ENCODE results near the gene TTC4.

TTC4 gene

DNA sequence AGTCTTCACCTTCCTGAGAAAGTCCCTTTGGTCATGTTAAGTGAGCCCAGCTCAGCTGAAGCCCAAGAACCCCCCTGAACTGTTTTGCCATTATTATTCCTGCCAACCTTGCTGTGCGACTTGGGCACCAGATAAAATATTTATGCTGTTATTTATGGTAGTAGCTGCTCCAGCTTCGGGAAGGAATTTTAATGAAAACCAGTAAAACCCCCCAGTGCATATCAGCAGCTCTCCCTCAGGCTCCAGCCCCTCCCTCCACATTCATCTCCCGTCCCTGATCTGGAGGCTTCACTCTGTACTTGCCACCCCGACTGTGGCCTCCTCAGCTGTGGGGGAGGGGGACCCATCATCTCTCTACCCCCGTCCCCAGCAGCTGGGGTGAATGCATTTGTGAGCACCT lies 72.8 kb downstream of the TTC4 start:
- DNase-seq, result no peak

DNA sequence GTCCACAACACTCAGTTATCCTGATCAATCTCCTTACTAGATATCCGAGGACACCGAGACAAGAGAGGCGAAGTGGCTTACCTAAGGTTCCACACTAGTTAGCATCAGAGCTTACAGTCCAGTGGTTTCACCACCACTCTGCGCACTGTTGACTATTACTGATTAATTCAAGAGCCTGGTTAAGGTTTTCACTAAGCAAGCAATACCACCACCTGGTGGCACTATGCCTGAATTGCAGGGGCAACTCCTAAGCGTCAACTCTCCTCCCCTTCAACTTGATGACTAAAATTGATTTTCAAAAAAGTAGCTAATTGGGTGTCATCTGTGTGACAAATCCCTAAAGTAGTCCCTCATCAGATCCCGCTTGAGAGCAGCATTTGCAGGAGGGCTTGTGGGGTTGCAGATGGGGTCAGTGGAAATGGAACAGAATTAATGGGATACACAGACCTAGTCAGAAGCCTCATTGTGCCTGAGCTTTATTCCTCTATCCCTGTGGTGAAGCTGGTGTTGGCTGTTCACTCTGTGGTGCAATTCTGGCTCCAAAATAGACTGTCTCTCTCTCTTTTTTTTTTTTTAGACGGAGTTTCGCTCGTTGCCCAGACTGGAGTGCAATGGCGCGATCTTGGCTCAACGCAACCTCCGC lies 76.3 kb downstream of the TTC4 start:
- peak; percentile 68 for DNase-seq

Data from activated CD4-positive, alpha-beta T cell treated with anti-CD3 and anti-CD28 coated beads, Interleukin-10, Interleukin-2, amounts not matched to agents 100 ng/mL and 50 ng/mL, durations not matched to agents 16 hours and 8 hours (primary cell).